Measurements from ENCODE around the gene EPS8L3.
A peak's percentile ranks its signal among the peaks of the same experiment; 100 is the strongest.

EPS8L3 gene, protein sequence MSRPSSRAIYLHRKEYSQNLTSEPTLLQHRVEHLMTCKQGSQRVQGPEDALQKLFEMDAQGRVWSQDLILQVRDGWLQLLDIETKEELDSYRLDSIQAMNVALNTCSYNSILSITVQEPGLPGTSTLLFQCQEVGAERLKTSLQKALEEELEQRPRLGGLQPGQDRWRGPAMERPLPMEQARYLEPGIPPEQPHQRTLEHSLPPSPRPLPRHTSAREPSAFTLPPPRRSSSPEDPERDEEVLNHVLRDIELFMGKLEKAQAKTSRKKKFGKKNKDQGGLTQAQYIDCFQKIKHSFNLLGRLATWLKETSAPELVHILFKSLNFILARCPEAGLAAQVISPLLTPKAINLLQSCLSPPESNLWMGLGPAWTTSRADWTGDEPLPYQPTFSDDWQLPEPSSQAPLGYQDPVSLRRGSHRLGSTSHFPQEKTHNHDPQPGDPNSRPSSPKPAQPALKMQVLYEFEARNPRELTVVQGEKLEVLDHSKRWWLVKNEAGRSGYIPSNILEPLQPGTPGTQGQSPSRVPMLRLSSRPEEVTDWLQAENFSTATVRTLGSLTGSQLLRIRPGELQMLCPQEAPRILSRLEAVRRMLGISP

DNA sequence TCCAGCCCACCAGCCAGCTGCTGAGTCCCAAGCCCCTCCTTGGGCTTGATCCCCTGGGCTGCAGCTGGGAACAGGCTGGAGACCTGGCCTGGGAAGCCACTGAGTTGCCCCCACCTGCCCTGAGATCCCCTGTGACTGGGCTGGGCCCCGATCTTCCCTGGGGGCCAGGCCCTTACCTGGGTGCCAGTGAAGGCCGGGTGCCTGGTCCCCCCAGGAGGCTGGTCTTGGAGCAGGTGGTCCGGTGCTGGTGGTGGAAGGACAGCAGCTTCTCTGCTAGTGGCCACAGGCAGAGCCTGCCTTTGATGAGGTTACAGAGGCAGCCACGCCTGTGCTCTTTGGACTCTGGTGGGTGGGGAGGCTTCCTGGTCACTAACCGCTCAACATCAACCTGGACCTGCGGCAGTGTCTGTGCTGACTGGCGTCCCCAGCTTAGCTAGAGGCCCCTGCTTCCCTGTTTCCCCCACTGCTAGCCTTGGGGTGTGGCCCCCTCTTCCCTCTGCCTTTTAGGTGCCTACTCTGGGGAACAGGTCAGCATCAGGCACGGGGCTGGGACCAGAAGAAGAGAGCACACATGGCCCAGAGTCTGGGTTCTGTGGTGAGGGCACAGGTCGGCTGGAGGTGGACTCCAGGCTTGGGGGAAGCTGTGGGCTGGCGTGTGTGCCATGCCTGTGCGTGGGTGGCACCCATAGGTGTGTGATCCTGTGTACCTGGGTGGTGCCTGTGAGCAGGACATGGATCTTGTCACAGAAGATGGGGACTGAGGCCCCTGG lies at the start of gene EPS8L3:
EPS8L3 (minus strand) TSS at position 278 of the 770 bp plus-strand sequence. CDS start 2,174 bp downstream, outside the sequence.
- TF ChIP-seq JUND (IDR thresholded peaks at IDR 0.05; ENCODE audit: low read depth), result no peak
- in situ Hi-C loops (cut with HindIII; ENCODE audit: low pct_unique_long_range_greater_than_20kb, low sequenced_read_pairs), result no loop called here
- DNase-seq (ENCODE audit: low read depth in 1 of 2, low spot score in 1 of 2), result no peak

- no peak for DNase-seq (ENCODE audit: low read depth in 1 of 2, low spot score in 1 of 2)
- in situ Hi-C loops (cut with HindIII; ENCODE audit: low pct_unique_long_range_greater_than_20kb, low sequenced_read_pairs), result no loop called here
- no peak for TF ChIP-seq JUND (IDR thresholded peaks at IDR 0.05; ENCODE audit: low read depth)
Measured at GRCh38 chr1:109812691-109813393, 49.1 kb upstream of the EPS8L3 start.

DNA sequence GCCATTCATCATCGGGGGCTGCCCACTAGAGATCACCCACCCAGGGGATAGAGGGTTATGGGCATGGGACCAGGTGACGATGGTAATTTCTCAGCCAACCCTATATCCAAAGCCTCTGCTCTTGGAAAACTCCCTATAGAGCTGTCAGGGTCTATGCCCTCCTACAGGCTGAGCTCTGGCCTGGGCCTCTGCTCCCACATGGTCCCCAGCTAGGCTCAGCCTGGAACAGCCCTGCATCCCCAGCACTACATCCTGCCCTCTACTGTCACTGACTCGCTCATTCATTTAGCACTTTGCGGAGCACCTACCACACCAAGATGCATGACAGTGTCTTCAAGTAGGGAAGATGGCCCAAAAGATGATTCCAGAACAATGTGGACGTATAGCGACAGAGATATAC lies 45.0 kb upstream of the EPS8L3 start:
- in situ Hi-C loops (cut with HindIII; ENCODE audit: low pct_unique_long_range_greater_than_20kb, low sequenced_read_pairs), result no loop called here
- no peak for DNase-seq (ENCODE audit: low read depth in 1 of 2, low spot score in 1 of 2)
- no peak for TF ChIP-seq JUND (IDR thresholded peaks at IDR 0.05; ENCODE audit: low read depth)

DNA sequence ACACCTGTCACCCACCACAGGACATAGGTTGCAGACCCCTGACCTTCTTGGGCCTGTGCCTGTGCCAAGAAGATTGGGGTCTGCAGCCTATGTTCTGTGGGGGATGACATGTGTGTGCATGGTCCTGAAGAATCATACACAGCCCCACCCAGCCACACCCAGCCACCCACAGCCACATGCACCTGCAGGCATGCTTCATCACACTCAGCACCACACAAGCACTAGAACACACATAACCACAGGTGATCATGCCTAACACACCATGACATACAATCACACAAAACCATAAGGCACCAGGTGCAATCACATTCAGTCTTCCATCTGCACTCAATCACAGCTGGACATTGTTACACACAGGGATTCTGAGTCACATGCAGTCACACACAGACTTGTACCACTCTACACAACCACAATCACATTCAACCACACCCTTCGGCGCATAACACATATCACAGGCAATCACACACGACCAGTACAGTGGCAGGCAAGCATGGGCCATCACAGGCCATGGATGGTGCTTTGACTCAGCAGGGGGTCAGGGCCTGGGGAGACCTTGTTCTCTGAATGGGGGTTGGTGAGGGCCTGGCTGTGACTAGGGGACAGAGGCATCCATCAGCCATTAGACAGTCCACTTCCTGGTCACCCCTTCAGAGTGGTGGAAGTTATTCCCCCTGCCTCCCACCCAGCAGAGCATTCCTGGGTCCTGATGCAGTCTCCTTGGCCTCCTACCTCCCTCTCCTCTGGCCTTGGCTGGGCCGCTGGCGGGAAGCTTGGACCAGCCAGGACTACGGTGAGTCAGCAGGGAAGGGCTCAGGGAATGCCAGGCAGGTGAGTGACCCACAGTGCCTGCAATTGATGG lies 44.3 kb upstream of the EPS8L3 start:
- no peak for TF ChIP-seq JUND (IDR thresholded peaks at IDR 0.05; ENCODE audit: low read depth)
- DNase-seq (ENCODE audit: low read depth in 1 of 2, low spot score in 1 of 2), result no peak
- in situ Hi-C loops (cut with HindIII; ENCODE audit: low pct_unique_long_range_greater_than_20kb, low sequenced_read_pairs), result no loop called here

DNA sequence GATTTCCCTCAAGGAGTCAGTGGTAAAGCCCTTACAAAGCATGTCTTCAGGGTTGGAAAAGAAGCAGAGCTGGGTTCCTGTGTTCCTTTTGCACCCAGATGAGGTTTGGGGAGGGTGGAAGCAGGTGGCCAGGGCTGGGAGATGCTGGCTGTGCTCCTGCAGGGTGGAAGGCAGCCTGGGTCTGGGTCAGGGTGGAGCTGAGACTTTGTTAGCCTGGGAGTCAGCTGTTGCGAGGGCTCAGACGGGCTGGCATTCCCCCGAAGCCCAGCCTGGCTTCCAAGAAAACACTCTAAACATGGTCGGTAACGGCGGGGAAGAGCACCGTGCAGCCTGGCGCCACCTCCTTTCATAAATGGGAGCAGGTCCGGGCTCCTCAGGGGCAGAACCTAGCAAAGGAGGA lies 43.7 kb upstream of the EPS8L3 start:
- TF ChIP-seq JUND (IDR thresholded peaks at IDR 0.05; ENCODE audit: low read depth), result no peak
- no peak for DNase-seq (ENCODE audit: low read depth in 1 of 2, low spot score in 1 of 2)
- in situ Hi-C loops (cut with HindIII; ENCODE audit: low pct_unique_long_range_greater_than_20kb, low sequenced_read_pairs), result no loop called here

DNA sequence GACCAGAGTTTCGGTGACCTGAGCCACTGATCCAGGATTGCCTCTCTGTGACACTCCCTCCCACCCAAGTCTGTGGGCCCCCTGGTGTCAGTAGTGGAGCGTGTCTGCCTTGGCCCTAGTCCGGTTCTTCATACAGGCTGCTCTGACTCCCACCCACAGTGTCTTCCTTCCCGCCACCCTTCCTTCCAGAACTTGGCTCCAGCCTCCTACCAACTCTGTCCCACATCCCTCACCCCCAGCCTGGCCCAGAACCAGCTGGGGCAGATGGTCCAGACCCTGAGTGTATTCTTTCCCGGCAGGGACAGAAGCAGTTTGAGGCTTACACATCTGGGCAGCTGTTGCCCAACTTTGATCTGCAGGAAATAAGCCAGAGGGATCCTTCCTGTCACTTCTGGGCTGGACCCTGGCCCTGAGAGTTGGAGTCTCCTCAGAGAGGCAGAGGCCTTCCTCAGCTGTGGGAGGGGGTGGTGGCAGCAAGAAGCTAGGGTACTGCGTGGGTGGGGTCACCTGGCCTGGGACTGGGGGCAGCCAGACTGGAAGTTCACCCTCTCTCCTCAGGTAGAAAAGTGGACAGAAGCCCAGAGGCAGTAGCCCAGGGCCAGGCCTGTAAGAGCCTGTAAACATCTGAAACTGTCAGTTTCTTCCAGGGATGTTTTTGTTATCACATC lies 43.1 kb upstream of the EPS8L3 start:
- TF ChIP-seq JUND (IDR thresholded peaks at IDR 0.05; ENCODE audit: low read depth), result no peak
- DNase-seq (ENCODE audit: low read depth in 1 of 2, low spot score in 1 of 2), result no peak
- in situ Hi-C loops (cut with HindIII; ENCODE audit: low pct_unique_long_range_greater_than_20kb, low sequenced_read_pairs), result no loop called here

DNA sequence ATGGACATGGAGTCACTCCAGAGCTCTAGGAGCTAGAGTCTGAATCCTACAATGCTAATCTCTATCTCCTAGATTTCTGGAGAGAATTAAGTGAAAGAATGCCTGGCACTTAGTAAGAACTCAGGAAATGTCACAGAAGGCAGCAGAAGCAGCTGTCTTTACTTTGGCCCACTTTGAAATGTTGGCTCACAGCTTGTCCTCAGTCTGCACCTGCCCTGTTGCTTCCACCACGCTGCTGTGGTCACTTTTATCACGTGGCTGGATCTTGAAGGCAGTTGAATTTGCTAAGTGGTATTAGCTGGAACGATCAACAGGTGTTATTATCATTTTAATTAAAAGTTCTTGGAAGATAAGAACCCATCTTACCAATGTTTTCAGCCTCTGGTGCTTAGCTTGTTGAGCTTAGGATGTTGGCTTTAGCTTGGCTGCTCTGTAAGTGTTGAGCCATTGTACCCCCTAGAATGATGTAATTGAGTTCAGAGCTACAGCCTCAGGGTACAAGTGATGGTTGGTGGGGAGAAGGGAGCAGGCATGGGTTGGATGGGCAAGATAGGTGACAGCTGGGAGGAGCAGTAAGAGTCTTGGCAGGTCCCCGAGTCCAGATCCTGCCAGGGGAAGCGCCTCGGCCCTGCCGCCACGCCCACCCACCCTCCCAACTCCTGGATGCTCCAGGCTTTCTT lies 41.9 kb upstream of the EPS8L3 start:
- peak in 1 of 2 experiments; percentile 85 for DNase-seq (ENCODE audit: low read depth in 1 of 2, low spot score in 1 of 2)
- no peak for TF ChIP-seq JUND (IDR thresholded peaks at IDR 0.05; ENCODE audit: low read depth)
- in situ Hi-C loops (cut with HindIII; ENCODE audit: low pct_unique_long_range_greater_than_20kb, low sequenced_read_pairs), result no loop called here

DNA sequence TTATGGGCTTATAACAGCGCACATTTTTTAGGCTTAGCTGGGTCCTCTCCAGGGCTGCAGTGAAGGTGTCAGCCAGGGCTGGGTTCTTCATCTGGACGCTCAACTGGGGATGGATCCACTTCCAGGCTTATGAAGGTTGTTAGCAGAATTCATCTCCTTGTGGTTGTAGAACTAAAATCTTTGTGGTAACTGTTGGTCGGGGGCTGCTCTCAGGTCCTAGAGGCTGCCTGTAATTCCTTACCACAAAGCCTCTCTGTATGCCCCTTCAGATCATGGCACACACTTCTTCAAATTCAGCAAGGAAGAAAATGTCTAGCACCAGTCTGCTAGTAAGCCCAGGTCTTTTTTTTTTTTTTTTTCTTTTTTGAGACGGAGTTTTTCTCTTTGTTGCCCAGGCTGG lies 40.9 kb upstream of the EPS8L3 start:
- DNase-seq (ENCODE audit: low read depth in 1 of 2, low spot score in 1 of 2), result no peak
- in situ Hi-C loops (cut with HindIII; ENCODE audit: low pct_unique_long_range_greater_than_20kb, low sequenced_read_pairs), result no loop called here
- no peak for TF ChIP-seq JUND (IDR thresholded peaks at IDR 0.05; ENCODE audit: low read depth)

- TF ChIP-seq JUND (IDR thresholded peaks at IDR 0.05; ENCODE audit: low read depth), result no peak
- in situ Hi-C loops (cut with HindIII; ENCODE audit: low pct_unique_long_range_greater_than_20kb, low sequenced_read_pairs), result no loop called here
- DNase-seq (ENCODE audit: low read depth in 1 of 2, low spot score in 1 of 2), result no peak
Measured at GRCh38 chr1:109803901-109804331, 40.2 kb upstream of the EPS8L3 start.

DNA sequence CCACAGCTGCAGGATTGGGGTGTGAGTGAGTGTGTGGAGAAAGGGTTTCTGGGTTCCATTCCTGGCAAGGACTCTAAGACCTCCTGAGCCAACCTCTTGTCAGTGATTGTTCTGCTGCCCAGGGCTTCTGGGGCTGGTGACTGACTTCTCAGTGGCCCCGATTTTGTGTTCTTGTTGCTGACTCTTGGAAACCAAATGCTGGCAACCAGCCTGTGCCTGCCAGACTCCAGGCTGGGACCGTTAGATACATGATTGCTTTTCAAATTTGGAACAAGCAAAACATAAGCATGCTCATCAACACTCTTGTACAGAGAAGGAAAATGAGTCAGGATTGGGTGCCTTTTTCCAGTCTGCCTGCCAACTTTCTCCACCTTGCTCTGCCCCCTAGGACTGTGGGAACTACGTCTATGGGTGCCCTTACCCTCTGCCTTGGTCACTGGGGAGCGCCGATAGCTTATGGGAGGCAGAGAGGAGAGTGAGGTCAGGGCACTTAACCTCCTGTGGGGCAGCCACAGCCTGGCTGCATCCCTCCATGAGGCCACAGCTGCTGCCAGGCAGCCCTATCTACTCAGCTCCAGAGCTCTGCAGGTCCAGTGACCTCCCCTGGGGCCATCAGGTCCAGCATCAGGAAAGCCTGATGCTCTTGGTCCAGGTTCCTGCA lies 39.3 kb upstream of the EPS8L3 start:
- TF ChIP-seq JUND (IDR thresholded peaks at IDR 0.05; ENCODE audit: low read depth), result no peak
- no peak for DNase-seq (ENCODE audit: low read depth in 1 of 2, low spot score in 1 of 2)
- in situ Hi-C loops (cut with HindIII; ENCODE audit: low pct_unique_long_range_greater_than_20kb, low sequenced_read_pairs), result no loop called here
